A673 (cell line): Measurements from ENCODE around the gene SCGB2A2. TPM values are rescaled to one million over a fixed set of nuclear protein-coding genes. Genes with fewer than 3 reads are reported as not detected.
A peak's percentile ranks its signal among the peaks of the same experiment; 100 is the strongest.

Source experiments
- BruUV-seq: library from RNA; stranded (reverse); fragments of 400-500 nt; replicated peaks from 2 replicates; lab custom pipeline; 2021; lab: Mats Ljungman, UMichigan
- CTCF ChIA-PET: fragments of 300-600 bp; sonication (Branson Sonifier 250); formaldehyde crosslinking; loops from one replicate; lab custom pipeline; 2022; ENCODE audit warnings: antibody characterized with exemption; lab: Charles Lee
- POLR2A ChIA-PET: fragments of 300-600 bp; sonication (Branson Sonifier 250); formaldehyde crosslinking; loops from one replicate; lab custom pipeline; 2022; ENCODE audit warnings: antibody characterized with exemption; ENCODE audit not compliant: low non-redundant PET; lab: Charles Lee
- DNase-seq: peaks from one replicate; pipeline ENCODE4 v3.0.0-alpha.2; 2015; ENCODE audit warnings: low spot score
- H3K27ac ChIP-seq: fragments of 200-600 bp; sonication (generic); 2 replicates; pipeline ENCODE4 v1.5.1; 2016; ENCODE audit warnings: mixed run types, low read depth, mild to moderate bottlenecking, mixed read lengths, antibody characterized with exemption, low read length; ENCODE audit not compliant: poor library complexity, severe bottlenecking
- H3K27me3 ChIP-seq: fragments of 200-600 bp; sonication (generic); replicated peaks from 2 replicates; pipeline ENCODE4 v1.6.1; 2017; ENCODE audit warnings: mixed run types, low read depth, mild to moderate bottlenecking, mixed read lengths, antibody characterized with exemption, low read length; ENCODE audit not compliant: insufficient read depth, poor library complexity
- H3K36me3 ChIP-seq: fragments of 200-600 bp; sonication (generic); 2 replicates; pipeline ENCODE4 v1.6.1; 2016; ENCODE audit warnings: mixed run types, mild to moderate bottlenecking, mixed read lengths, antibody characterized with exemption, low read length; ENCODE audit not compliant: insufficient read depth, poor library complexity, severe bottlenecking
- H3K4me1 ChIP-seq: fragments of 200-600 bp; sonication (generic); 2 replicates; pipeline ENCODE4 v1.6.1; 2017; ENCODE audit warnings: mixed run types, mild to moderate bottlenecking, mixed read lengths, antibody characterized with exemption, low read length; ENCODE audit not compliant: insufficient read depth, poor library complexity, severe bottlenecking
- H3K4me3 ChIP-seq: fragments of 200-600 bp; sonication (generic); 2 replicates; pipeline ENCODE4 v1.5.1; 2016; ENCODE audit warnings: low read depth, mixed run types, mild to moderate bottlenecking, mixed read lengths, low read length; ENCODE audit not compliant: poor library complexity, severe bottlenecking
- H3K9me3 ChIP-seq: fragments of 200-600 bp; sonication (generic); 2 replicates; pipeline ENCODE4 v1.6.1; 2016; ENCODE audit warnings: mixed run types, low read depth, mild to moderate bottlenecking, mixed read lengths, antibody characterized with exemption, low read length; ENCODE audit not compliant: poor library complexity, severe bottlenecking
- EZH2 ChIP-seq: fragments of 200-600 bp; sonication (generic); IDR thresholded peaks from 2 replicates; pipeline ENCODE4 v1.6.1; 2017; ENCODE audit warnings: borderline replicate concordance, low read depth, mild to moderate bottlenecking, mixed read lengths, antibody characterized with exemption, low read length; ENCODE audit not compliant: poor library complexity, severe bottlenecking
- intact Hi-C: fragments of 100-400 bp; cut with micrococcal nuclease; formaldehyde crosslinking; loops from one replicate; pipeline ENCODE4 v1.10.0; 2022; ENCODE audit not compliant: unreplicated experiment
- total RNA-seq: library from RNA; stranded (reverse); gene quantifications from 2 replicates; pipeline ENCODE4 v1.2.3, GENCODE V29; 2021
- TF ChIP-seq, protein P1 (sequence below): fragments of 300-800, 200-600 bp; sonication (generic); conservative IDR thresholded peaks from 2 replicates; pipeline ENCODE4 v1.5.1; 2017; ENCODE audit warnings: low read depth, mild to moderate bottlenecking, antibody characterized with exemption, low read length, moderate library complexity, mixed read lengths

SCGB2A2 gene
- total RNA-seq, 1 experiment from 2014 or later: not detected

DNA sequence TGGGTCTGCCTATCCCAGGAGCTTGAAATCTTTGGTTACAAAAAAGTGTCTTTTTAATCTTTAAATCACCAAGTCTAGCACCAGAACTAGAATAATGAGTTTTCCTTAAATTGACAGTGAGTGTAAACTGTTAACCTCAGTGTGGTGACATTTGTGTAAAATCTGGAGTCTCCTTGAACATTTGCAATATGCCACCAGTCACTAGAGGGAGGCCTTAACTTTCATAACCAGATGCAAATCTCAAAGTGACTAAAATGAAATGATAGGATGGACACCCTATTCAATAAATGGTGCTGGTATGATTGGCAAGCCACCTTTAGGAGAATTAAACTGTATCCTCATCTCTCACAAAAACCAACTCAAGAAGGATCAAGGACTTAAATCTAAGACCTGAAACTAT, 36.2 kb upstream of the SCGB2A2 start:
- CTCF ChIA-PET: interaction anchor here (0.7 kb wide), 1 partner anchor 24 kb away, joined by 5 read pairs; no protein-coding TSS in a partner anchor
- Histone ChIP-seq H3K4me3 (no peak overlapping the region), H3K36me3 (no peaks in the 10 kb centered on the region), H3K27me3 (peaks cover 54% of the 10 kb centered on the region), H3K4me1 (no peaks in the 10 kb centered on the region), H3K27ac (no peak overlapping the region), H3K9me3 (no peaks in the 10 kb centered on the region)
- TF ChIP-seq, protein P1, sequence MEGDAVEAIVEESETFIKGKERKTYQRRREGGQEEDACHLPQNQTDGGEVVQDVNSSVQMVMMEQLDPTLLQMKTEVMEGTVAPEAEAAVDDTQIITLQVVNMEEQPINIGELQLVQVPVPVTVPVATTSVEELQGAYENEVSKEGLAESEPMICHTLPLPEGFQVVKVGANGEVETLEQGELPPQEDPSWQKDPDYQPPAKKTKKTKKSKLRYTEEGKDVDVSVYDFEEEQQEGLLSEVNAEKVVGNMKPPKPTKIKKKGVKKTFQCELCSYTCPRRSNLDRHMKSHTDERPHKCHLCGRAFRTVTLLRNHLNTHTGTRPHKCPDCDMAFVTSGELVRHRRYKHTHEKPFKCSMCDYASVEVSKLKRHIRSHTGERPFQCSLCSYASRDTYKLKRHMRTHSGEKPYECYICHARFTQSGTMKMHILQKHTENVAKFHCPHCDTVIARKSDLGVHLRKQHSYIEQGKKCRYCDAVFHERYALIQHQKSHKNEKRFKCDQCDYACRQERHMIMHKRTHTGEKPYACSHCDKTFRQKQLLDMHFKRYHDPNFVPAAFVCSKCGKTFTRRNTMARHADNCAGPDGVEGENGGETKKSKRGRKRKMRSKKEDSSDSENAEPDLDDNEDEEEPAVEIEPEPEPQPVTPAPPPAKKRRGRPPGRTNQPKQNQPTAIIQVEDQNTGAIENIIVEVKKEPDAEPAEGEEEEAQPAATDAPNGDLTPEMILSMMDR: peak; percentile 31; the same call in 1 of the 2 replicates
- TF ChIP-seq EZH2: no peak
- no TSS peak for BruUV-seq
- POLR2A ChIA-PET: no interaction called here
- intact Hi-C loops: no loop called here
- DNase-seq: no peak

DNA sequence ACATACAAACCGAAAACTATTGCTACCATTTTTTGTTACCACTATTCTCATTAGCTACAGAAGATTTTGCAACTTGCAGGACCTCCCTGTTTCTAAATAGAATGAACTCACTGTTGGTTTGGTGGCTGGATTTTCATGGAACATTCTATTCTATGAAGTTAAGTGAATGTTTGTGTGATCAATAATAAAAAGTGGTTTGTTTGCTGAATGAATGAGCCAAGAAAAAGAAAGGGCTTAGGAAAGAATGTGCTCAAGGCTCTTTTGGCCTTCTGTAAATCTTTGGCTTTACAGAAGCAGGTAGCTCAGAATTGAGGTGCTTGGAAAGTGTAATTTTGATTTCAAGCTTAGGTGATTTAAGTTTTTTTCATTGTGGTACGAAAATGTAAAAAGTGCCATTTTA, 33.8 kb upstream of the SCGB2A2 start:
- no TSS peak for BruUV-seq
- peaks cover 64% of the 10 kb centered on the region for H3K27me3 ChIP-seq
- no peak for DNase-seq
- no peaks in the 10 kb centered on the region for H3K4me1 ChIP-seq
- CTCF ChIA-PET: no interaction called here
- H3K27ac ChIP-seq: no peak overlapping the region
- intact Hi-C loops: loop anchor here (5.0 kb wide), 1 partner anchor 76 kb away; no protein-coding TSS in a partner anchor
- POLR2A ChIA-PET: no interaction called here
- TF ChIP-seq EZH2: no peak
- TF ChIP-seq, protein P1: no peak
- H3K4me3 ChIP-seq: no peak overlapping the region
- no peaks in the 10 kb centered on the region for H3K9me3 ChIP-seq
- H3K36me3 ChIP-seq: no peaks in the 10 kb centered on the region

DNA sequence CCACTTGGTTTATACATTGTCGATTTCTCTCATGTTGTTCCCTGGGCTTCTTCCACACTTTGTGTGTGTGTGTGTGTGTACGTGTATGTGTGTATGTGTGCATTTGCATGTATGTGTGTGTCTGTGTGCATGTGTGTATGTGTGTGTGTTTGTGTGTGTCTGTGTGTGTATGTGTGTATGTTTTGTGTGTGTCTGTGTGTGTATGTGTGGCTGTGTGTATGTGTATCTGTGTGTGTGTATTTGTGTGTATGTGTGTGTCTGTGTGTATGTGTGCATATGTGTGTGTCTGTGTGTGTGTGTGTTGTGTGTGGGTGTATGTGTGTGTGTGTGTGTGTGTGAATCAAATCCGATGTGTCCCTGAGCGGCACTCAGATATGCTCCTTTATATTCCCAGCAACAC, 32.5 kb upstream of the SCGB2A2 start:
- BruUV-seq: no TSS peak
- TF ChIP-seq, protein P1: no peak
- no peak for TF ChIP-seq EZH2
- H3K4me1 ChIP-seq: no peaks in the 10 kb centered on the region
- H3K27ac ChIP-seq: no peak overlapping the region
- no peak overlapping the region for H3K4me3 ChIP-seq
- no peak for DNase-seq
- CTCF ChIA-PET: no interaction called here
- H3K36me3 ChIP-seq: no peaks in the 10 kb centered on the region
- H3K27me3 ChIP-seq: peaks cover 71% of the 10 kb centered on the region
- POLR2A ChIA-PET: no interaction called here
- intact Hi-C loops: loop anchor here (5.0 kb wide), 1 partner anchor 75 kb away; no protein-coding TSS in a partner anchor
- no peaks in the 10 kb centered on the region for H3K9me3 ChIP-seq
